Neural cell (in vitro differentiated cells): ENCODE data around the gene KREMEN2. TPM values are rescaled to one million over a fixed set of nuclear protein-coding genes. Genes with fewer than 3 reads are reported as not detected.

Experiments
- H2AFZ ChIP-seq: fragments of 200-600, 300-800 bp; sonication (generic), shearing (Covaris generic); 2 replicates; pipeline ENCODE4 v1.6.0; 2014; ENCODE audit warnings: low read depth, mild to moderate bottlenecking, antibody characterized with exemption, low read length, moderate library complexity
- H3F3A ChIP-seq: fragments of 200-600 bp; shearing (Covaris generic); 2 replicates; pipeline ENCODE4 v1.6.1; 2016; ENCODE audit warnings: mild to moderate bottlenecking, moderate library complexity, mixed read lengths, antibody characterized with exemption, low read length; ENCODE audit not compliant: insufficient read depth, poor library complexity, severe bottlenecking
- H3K27ac ChIP-seq: fragments of 200-600, 300-800 bp; sonication (generic), shearing (Covaris generic); 2 replicates; pipeline ENCODE4 v1.5.1; 2014; ENCODE audit warnings: mild to moderate bottlenecking, low read length, moderate library complexity
- H3K27me3 ChIP-seq: fragments of 300-800, 200-600 bp; sonication (generic), shearing (Covaris generic); 2 replicates; pipeline ENCODE4 v1.6.0; 2014; ENCODE audit warnings: mild to moderate bottlenecking, low read depth, low read length, moderate library complexity; ENCODE audit not compliant: insufficient read depth
- H3K36me3 ChIP-seq: fragments of 300-800, 200-600 bp; sonication (generic), shearing (Covaris generic); 2 replicates; pipeline ENCODE4 v1.5.1; 2014; ENCODE audit warnings: mild to moderate bottlenecking, antibody characterized with exemption, low read length, moderate library complexity; ENCODE audit not compliant: insufficient read depth
- H3K4me2 ChIP-seq: fragments of 300-800, 200-600 bp; sonication (generic), shearing (Covaris generic); 2 replicates; pipeline ENCODE4 v1.6.0; 2014; ENCODE audit warnings: mild to moderate bottlenecking, low read length
- H3K4me3 ChIP-seq: fragments of 300-800, 200-600 bp; sonication (generic), shearing (Covaris generic); 2 replicates; pipeline ENCODE4 v1.5.1; 2014; ENCODE audit warnings: mild to moderate bottlenecking, low read length, moderate library complexity
- H3K79me2 ChIP-seq: fragments of 200-600 bp; shearing (Covaris generic); replicated peaks from 2 replicates; pipeline ENCODE4 v1.6.0; 2014; ENCODE audit warnings: mild to moderate bottlenecking, low read length, moderate library complexity; ENCODE audit not compliant: insufficient read depth
- H3K9ac ChIP-seq: fragments of 300-800, 200-600 bp; sonication (generic), shearing (Covaris generic); 2 replicates; pipeline ENCODE4 v1.6.1; 2016; ENCODE audit warnings: mild to moderate bottlenecking, low read length, mixed read lengths
- H3K9me2 ChIP-seq: fragments of 200-600 bp; shearing (Covaris generic); 2 replicates; pipeline ENCODE4 v1.6.1; 2016; ENCODE audit warnings: mild to moderate bottlenecking, low read length, mixed read lengths; ENCODE audit not compliant: insufficient read depth
- H3K9me3 ChIP-seq: fragments of 200-600, 300-800 bp; sonication (generic), shearing (Covaris generic); 2 replicates; pipeline ENCODE4 v1.6.1; 2016; ENCODE audit warnings: mild to moderate bottlenecking, mixed run types, low read length, moderate library complexity, mixed read lengths
- H4K20me1 ChIP-seq: fragments of 200-600 bp; shearing (Covaris generic); 2 replicates; pipeline ENCODE4 v1.6.1; 2016; ENCODE audit warnings: mild to moderate bottlenecking, mixed run types; ENCODE audit not compliant: insufficient read depth
- EP300 ChIP-seq: fragments of 450-650 bp; conservative IDR thresholded peaks from 2 replicates; pipeline ENCODE4 v1.6.1; 2014; ENCODE audit warnings: antibody characterized with exemption, mild to moderate bottlenecking, moderate library complexity; ENCODE audit not compliant: poor library complexity, severe bottlenecking
- EZH2 ChIP-seq: fragments of 200-600, 300-800 bp; shearing (Covaris generic), sonication (generic); IDR thresholded peaks from 2 replicates; pipeline ENCODE4 v1.6.1; 2014; ENCODE audit warnings: antibody characterized with exemption, low read length, borderline replicate concordance, mild to moderate bottlenecking; ENCODE audit not compliant: insufficient read depth, poor library complexity, severe bottlenecking
- MXI1 ChIP-seq: fragments of 450-650 bp; conservative IDR thresholded peaks from 2 replicates; pipeline ENCODE4 v1.6.1; 2014; ENCODE audit warnings: antibody characterized with exemption, mild to moderate bottlenecking; ENCODE audit not compliant: poor library complexity, severe bottlenecking
- POLR2AphosphoS5 ChIP-seq: IDR thresholded peaks from 2 replicates; pipeline ENCODE4 v1.6.1; 2012
- RAD21 ChIP-seq: fragments of 450-650 bp; conservative IDR thresholded peaks from 2 replicates; pipeline ENCODE4 v1.6.1; 2014; ENCODE audit warnings: antibody characterized with exemption, mild to moderate bottlenecking, moderate library complexity
- SMC3 ChIP-seq: fragments of 450-650 bp; conservative IDR thresholded peaks from 2 replicates; pipeline ENCODE4 v1.6.1; 2014; ENCODE audit warnings: antibody characterized with exemption, mild to moderate bottlenecking, moderate library complexity; ENCODE audit not compliant: poor library complexity
- TAF1 ChIP-seq: IDR thresholded peaks from 2 replicates; pipeline ENCODE4 v1.6.1; 2012; ENCODE audit warnings: low read depth
- polyA plus RNA-seq: library from polyadenylated mRNA; depleted of rRNA; stranded (reverse); fragments of >200 nt; gene quantifications from 2 replicates; pipeline ENCODE4 v1.2.3, GENCODE V29; 2014
- TF ChIP-seq, protein P1 (sequence below): IDR thresholded peaks from 2 replicates; pipeline ENCODE4 v1.6.1; 2012; ENCODE audit warnings: borderline replicate concordance
- TF ChIP-seq, protein P2 (sequence below): fragments of 450-650 bp; IDR thresholded peaks from 2 replicates; pipeline ENCODE4 v1.5.1; 2014; ENCODE audit warnings: antibody characterized with exemption, mild to moderate bottlenecking, moderate library complexity; ENCODE audit not compliant: poor library complexity, severe bottlenecking

KREMEN2 gene
- polyA plus RNA-seq, 1 donor from 2014 or later, result 0.71 TPM

DNA sequence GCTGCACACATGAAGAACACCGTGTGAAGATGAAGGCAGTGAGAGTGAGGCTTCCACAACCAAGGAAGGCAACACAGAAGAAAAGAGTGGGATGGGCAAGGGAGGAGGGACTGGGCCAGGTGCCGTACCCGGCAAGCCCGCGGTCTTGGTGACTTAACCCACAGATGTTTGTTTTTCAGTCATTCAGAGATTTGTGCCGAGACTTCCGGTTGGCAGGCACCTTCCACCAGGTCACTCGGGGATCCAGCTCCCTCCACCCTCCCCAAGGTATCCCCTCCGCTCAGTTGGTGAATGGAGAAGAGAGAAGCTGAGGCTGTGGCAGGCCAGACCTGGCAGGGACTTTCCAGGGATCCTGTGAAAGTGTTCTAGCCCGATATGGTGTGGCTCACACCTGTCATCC is 4.9 kb upstream of the KREMEN2 start:
- TF ChIP-seq, protein P1, sequence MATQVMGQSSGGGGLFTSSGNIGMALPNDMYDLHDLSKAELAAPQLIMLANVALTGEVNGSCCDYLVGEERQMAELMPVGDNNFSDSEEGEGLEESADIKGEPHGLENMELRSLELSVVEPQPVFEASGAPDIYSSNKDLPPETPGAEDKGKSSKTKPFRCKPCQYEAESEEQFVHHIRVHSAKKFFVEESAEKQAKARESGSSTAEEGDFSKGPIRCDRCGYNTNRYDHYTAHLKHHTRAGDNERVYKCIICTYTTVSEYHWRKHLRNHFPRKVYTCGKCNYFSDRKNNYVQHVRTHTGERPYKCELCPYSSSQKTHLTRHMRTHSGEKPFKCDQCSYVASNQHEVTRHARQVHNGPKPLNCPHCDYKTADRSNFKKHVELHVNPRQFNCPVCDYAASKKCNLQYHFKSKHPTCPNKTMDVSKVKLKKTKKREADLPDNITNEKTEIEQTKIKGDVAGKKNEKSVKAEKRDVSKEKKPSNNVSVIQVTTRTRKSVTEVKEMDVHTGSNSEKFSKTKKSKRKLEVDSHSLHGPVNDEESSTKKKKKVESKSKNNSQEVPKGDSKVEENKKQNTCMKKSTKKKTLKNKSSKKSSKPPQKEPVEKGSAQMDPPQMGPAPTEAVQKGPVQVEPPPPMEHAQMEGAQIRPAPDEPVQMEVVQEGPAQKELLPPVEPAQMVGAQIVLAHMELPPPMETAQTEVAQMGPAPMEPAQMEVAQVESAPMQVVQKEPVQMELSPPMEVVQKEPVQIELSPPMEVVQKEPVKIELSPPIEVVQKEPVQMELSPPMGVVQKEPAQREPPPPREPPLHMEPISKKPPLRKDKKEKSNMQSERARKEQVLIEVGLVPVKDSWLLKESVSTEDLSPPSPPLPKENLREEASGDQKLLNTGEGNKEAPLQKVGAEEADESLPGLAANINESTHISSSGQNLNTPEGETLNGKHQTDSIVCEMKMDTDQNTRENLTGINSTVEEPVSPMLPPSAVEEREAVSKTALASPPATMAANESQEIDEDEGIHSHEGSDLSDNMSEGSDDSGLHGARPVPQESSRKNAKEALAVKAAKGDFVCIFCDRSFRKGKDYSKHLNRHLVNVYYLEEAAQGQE, result no peak
- TF ChIP-seq TAF1 (no peak), RAD21 (no peak), POLR2AphosphoS5 (no peak), EP300 (no peak)
- TF ChIP-seq, protein P2, sequence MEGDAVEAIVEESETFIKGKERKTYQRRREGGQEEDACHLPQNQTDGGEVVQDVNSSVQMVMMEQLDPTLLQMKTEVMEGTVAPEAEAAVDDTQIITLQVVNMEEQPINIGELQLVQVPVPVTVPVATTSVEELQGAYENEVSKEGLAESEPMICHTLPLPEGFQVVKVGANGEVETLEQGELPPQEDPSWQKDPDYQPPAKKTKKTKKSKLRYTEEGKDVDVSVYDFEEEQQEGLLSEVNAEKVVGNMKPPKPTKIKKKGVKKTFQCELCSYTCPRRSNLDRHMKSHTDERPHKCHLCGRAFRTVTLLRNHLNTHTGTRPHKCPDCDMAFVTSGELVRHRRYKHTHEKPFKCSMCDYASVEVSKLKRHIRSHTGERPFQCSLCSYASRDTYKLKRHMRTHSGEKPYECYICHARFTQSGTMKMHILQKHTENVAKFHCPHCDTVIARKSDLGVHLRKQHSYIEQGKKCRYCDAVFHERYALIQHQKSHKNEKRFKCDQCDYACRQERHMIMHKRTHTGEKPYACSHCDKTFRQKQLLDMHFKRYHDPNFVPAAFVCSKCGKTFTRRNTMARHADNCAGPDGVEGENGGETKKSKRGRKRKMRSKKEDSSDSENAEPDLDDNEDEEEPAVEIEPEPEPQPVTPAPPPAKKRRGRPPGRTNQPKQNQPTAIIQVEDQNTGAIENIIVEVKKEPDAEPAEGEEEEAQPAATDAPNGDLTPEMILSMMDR, result no peak

DNA sequence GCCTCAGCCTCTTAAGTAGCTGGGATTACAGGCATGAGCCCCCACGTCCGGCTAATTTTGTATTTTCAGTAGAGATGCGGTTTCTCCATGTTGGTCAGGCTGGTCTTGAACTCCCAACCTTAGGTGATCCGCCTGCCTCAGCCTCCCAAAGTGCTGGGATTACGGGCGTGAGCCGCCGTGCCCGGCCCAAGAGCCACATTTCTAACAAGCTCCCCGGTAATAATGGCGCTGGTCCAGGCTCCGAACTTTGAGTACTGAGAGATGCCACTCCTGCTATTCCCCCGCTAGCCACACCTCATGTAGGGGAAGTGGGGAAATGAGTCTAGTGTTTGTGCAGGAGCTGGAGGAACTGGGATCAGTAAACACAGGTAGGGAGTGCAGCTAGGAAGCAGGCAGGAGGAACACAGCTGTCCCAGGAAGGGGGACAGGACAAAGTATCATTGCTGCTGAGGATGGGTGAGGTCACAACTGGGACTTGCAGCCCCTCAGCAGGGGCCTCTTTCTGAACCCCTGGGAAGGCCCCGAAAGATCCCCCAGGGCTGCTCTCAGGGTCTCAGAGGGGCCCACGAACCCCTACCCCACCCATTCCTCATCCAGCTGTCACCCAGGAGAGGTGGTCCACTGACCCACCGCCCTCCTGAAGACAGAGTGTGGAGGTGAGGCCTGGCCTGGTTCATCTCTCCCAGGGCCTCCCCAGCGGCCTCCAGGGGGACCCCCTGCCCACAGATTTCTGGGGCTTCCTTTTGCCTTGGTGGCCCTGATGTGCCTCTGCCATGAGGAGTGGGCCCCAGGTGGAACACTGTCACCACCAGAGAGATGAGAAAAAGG is 3.7 kb upstream of the KREMEN2 start:
- H3K79me2 ChIP-seq, result no peaks in the 10 kb centered on the region
- no peak overlapping the region for H3K9ac ChIP-seq
- no peaks in the 10 kb centered on the region for H3K9me2 ChIP-seq
- no peak overlapping the region for H3K27ac ChIP-seq
- no peak overlapping the region for H3K4me2 ChIP-seq
- H3K27me3 ChIP-seq, result peaks cover 29% of the 10 kb centered on the region
- no peak overlapping the region for H3K4me3 ChIP-seq
- TF ChIP-seq RAD21 (no peak), EP300 (no peak), SMC3 (no peak), EZH2 (no peak), MXI1 (no peak)
- TF ChIP-seq, protein P2, result no peak
- H2AFZ ChIP-seq, result no peak overlapping the region
- no peaks in the 10 kb centered on the region for H4K20me1 ChIP-seq
- no peaks in the 10 kb centered on the region for H3F3A ChIP-seq
- H3K9me3 ChIP-seq, result no peaks in the 10 kb centered on the region
- no peaks in the 10 kb centered on the region for H3K36me3 ChIP-seq

More for the DNA sequence above, 4.9 kb upstream of the KREMEN2 start:
- peaks cover 17% of the 10 kb centered on the region for H3K27me3 ChIP-seq
- no peaks in the 10 kb centered on the region for H3K9me2 ChIP-seq
- no peaks in the 10 kb centered on the region for H3K9me3 ChIP-seq
- H3K27ac ChIP-seq, result no peak overlapping the region
- H3F3A ChIP-seq, result no peaks in the 10 kb centered on the region
- no peaks in the 10 kb centered on the region for H3K79me2 ChIP-seq
- no peaks in the 10 kb centered on the region for H3K36me3 ChIP-seq
- H3K9ac ChIP-seq, result no peak overlapping the region
- H2AFZ ChIP-seq, result no peak overlapping the region
- no peak overlapping the region for H3K4me3 ChIP-seq
- no peaks in the 10 kb centered on the region for H4K20me1 ChIP-seq
- no peak overlapping the region for H3K4me2 ChIP-seq
